Dermis blood vessel endothelial cell (primary cell): ENCODE data around the gene KCNAB2. TPM values are rescaled to one million over a fixed set of nuclear protein-coding genes. Genes with fewer than 3 reads are reported as not detected.
A peak's percentile ranks its signal among the peaks of the same experiment; 100 is the strongest.

Source experiments
- DNase-seq: peaks from one replicate; pipeline ENCODE4 v3.0.0; 2010
- total RNA-seq: library from RNA; depleted of rRNA; stranded (reverse); fragments of >200 nt; gene quantifications from 2 replicates; pipeline ENCODE4 v1.2.3, GENCODE V29; 2014

Gene KCNAB2
- total RNA-seq, 1 donor from 2014 or later: 2.9 TPM

- DNase-seq: no peak
Measured at GRCh38 chr1:6033124-6033523, 12.6 kb upstream of the KCNAB2 start.

GRCh38 chr1:6033986-6034749 is 11.5 kb upstream of the KCNAB2 start:
- peak; percentile 71 for DNase-seq

- DNase-seq: no peak
Measured at GRCh38 chr1:6034750-6035096, 11.0 kb upstream of the KCNAB2 start.

GRCh38 chr1:6035303-6035702 is 10.4 kb upstream of the KCNAB2 start:
- no peak for DNase-seq

GRCh38 chr1:6035719-6036118 is 10.0 kb upstream of the KCNAB2 start:
- DNase-seq: no peak

- DNase-seq: peak; percentile 32
Measured at GRCh38 chr1:6037338-6037762, 8.3 kb upstream of the KCNAB2 start.

GRCh38 chr1:6038603-6039002 is 7.1 kb upstream of the KCNAB2 start:
- no peak for DNase-seq

- no peak for DNase-seq
Measured at GRCh38 chr1:6039031-6039430, 6.7 kb upstream of the KCNAB2 start.

GRCh38 chr1:6040444-6040843 is 5.2 kb upstream of the KCNAB2 start:
- no peak for DNase-seq

GRCh38 chr1:6040861-6041415 is 4.8 kb upstream of the KCNAB2 start:
- DNase-seq: no peak

- DNase-seq: peak; percentile 72
Measured at GRCh38 chr1:6041432-6042062, 4.1 kb upstream of the KCNAB2 start.

GRCh38 chr1:6043561-6043960 is 2.1 kb upstream of the KCNAB2 start:
- DNase-seq: no peak

- DNase-seq: no peak
Measured at GRCh38 chr1:6044481-6045109, 1.1 kb upstream of the KCNAB2 start.

GRCh38 chr1:6045110-6045502 is 582 bp upstream of the KCNAB2 start:
- no peak for DNase-seq

- no peak for DNase-seq
Measured at GRCh38 chr1:6046279-6046678, 591 bp downstream of the KCNAB2 start.

- no peak for DNase-seq
Measured at GRCh38 chr1:6048179-6048867, 2.6 kb downstream of the KCNAB2 start.

GRCh38 chr1:6049419-6049818 is 3.7 kb downstream of the KCNAB2 start:
- DNase-seq: no peak

GRCh38 chr1:6051423-6051822 is 5.7 kb downstream of the KCNAB2 start:
- DNase-seq: no peak

GRCh38 chr1:6052543-6053205 is 7.0 kb downstream of the KCNAB2 start:
- peak; percentile 86 for DNase-seq

- DNase-seq: no peak
Measured at GRCh38 chr1:6053206-6053546, 7.5 kb downstream of the KCNAB2 start.

- no peak for DNase-seq
Measured at GRCh38 chr1:6054596-6054995, 8.9 kb downstream of the KCNAB2 start.

- DNase-seq: no peak
Measured at GRCh38 chr1:6056572-6056948, 10.9 kb downstream of the KCNAB2 start.
